ENCODE measurements around the gene TBC1D10B.

DNA sequence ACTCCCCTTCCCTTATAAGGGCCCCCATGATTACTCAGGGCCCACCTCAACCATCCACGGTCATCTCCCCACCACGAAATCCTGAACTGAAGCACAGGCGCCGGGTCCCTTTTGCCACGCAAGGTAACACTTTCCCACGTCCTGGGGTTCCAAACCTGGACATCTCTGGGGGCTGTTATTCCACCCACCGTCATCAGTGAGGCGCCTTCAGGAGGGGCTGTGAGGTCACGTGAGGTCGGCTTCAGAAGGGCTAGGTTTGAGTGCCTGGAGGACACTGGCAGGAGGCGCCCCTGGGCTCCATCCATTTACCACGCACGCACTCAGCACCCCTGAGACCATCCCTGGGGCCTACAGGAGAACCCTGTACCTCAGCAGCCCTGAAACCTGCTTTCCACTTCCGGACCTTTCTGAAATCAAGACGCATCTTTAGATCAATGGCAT lies 19.3 kb downstream of the TBC1D10B start:
- TF ChIP-seq, protein P1, sequence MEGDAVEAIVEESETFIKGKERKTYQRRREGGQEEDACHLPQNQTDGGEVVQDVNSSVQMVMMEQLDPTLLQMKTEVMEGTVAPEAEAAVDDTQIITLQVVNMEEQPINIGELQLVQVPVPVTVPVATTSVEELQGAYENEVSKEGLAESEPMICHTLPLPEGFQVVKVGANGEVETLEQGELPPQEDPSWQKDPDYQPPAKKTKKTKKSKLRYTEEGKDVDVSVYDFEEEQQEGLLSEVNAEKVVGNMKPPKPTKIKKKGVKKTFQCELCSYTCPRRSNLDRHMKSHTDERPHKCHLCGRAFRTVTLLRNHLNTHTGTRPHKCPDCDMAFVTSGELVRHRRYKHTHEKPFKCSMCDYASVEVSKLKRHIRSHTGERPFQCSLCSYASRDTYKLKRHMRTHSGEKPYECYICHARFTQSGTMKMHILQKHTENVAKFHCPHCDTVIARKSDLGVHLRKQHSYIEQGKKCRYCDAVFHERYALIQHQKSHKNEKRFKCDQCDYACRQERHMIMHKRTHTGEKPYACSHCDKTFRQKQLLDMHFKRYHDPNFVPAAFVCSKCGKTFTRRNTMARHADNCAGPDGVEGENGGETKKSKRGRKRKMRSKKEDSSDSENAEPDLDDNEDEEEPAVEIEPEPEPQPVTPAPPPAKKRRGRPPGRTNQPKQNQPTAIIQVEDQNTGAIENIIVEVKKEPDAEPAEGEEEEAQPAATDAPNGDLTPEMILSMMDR (IDR thresholded peaks at IDR 0.05; ENCODE audit: low read depth, low read length), result no peak
- no peak for TF ChIP-seq EZH2phosphoT487 (IDR thresholded peaks at IDR 0.05; ENCODE audit: low read depth)

Data from OCI-LY3 (cell line).